Measurements from ENCODE around the gene HES7. TPM values are rescaled to one million over a fixed set of nuclear protein-coding genes. Genes with fewer than 3 reads are reported as not detected.
A peak's percentile ranks its signal among the peaks of the same experiment; 100 is the strongest.

The HES7 gene
- total RNA-seq, 1 donor from 2014 or later: under 0.01 TPM

GRCh38 chr17:8124350-8125153, 646 bp upstream of the HES7 start:
- no peak overlapping the region for H3K27ac ChIP-seq (ENCODE audit: low read depth, low read length)
- peaks cover 59 to 65% (median 61%) of the 10 kb centered on the region in 3 donors for H3K4me1 ChIP-seq (ENCODE audit: control insufficient read depth in 3 of 3, insufficient read depth in 3 of 3, low read length in 3 of 3)
- H3K4me3 ChIP-seq (ENCODE audit: low read length in 3 of 3): peak overlapping the region; percentile 58 to 79 (median 67)
- H3K36me3 ChIP-seq (ENCODE audit: control insufficient read depth in 3 of 3, insufficient read depth in 3 of 3, low read length in 3 of 3): no peaks in the 10 kb centered on the region
- H3K9ac ChIP-seq (ENCODE audit: low read depth in 1 of 3, low read length in 3 of 3): peak overlapping the region in 2 of 3 donors; percentile 6 to 40
- peaks cover 4 to 39% (median 32%) of the 10 kb centered on the region in 3 donors for H3K27me3 ChIP-seq (ENCODE audit: control insufficient read depth in 3 of 3, insufficient read depth in 3 of 3, low read length in 3 of 3)
- H3K9me3 ChIP-seq (ENCODE audit: control insufficient read depth in 3 of 3, low read length in 3 of 3): no peaks in the 10 kb centered on the region

GRCh38 chr17:8122924-8123694, 797 bp downstream of the HES7 start:
- no peaks in the 10 kb centered on the region for H3K36me3 ChIP-seq (ENCODE audit: control insufficient read depth in 3 of 3, insufficient read depth in 3 of 3, low read length in 3 of 3)
- H3K4me1 ChIP-seq (ENCODE audit: control insufficient read depth in 3 of 3, insufficient read depth in 3 of 3, low read length in 3 of 3): peaks cover 64 to 74% (median 67%) of the 10 kb centered on the region in 3 donors
- H3K27ac ChIP-seq (ENCODE audit: low read depth, low read length): no peak overlapping the region
- H3K4me3 ChIP-seq (ENCODE audit: low read length in 3 of 3): peak overlapping the region; percentile 67 to 79 (median 67)
- no peaks in the 10 kb centered on the region for H3K9me3 ChIP-seq (ENCODE audit: control insufficient read depth in 3 of 3, low read length in 3 of 3)
- peak overlapping the region; percentile 45 to 70 (median 63) for H3K9ac ChIP-seq (ENCODE audit: low read depth in 1 of 3, low read length in 3 of 3)
- H3K27me3 ChIP-seq (ENCODE audit: control insufficient read depth in 3 of 3, insufficient read depth in 3 of 3, low read length in 3 of 3): peaks cover 4 to 43% (median 32%) of the 10 kb centered on the region in 3 donors

GRCh38 chr17:8122422-8122923, 1.4 kb downstream of the HES7 start:
- Histone ChIP-seq H3K27ac (ENCODE audit: low read depth, low read length) (no peak overlapping the region), H3K9ac (ENCODE audit: low read depth in 1 of 3, low read length in 3 of 3) (peak overlapping the region; percentile 33 to 70 (median 45)), H3K4me3 (ENCODE audit: low read length in 3 of 3) (peak overlapping the region; percentile 67 to 79 (median 67)), H3K4me1 (ENCODE audit: control insufficient read depth in 3 of 3, insufficient read depth in 3 of 3, low read length in 3 of 3) (peaks cover 70 to 80% (median 73%) of the 10 kb centered on the region in 3 donors), H3K36me3 (ENCODE audit: control insufficient read depth in 3 of 3, insufficient read depth in 3 of 3, low read length in 3 of 3) (no peaks in the 10 kb centered on the region), H3K27me3 (ENCODE audit: control insufficient read depth in 3 of 3, insufficient read depth in 3 of 3, low read length in 3 of 3) (peaks cover 8 to 48% (median 32%) of the 10 kb centered on the region in 3 donors), H3K9me3 (ENCODE audit: control insufficient read depth in 3 of 3, low read length in 3 of 3) (no peaks in the 10 kb centered on the region)

- peaks cover 66 to 76% (median 70%) of the 10 kb centered on the region in 3 donors for H3K4me1 ChIP-seq (ENCODE audit: control insufficient read depth in 3 of 3, insufficient read depth in 3 of 3, low read length in 3 of 3)
- peak overlapping the region; percentile 67 to 79 (median 67) for H3K4me3 ChIP-seq (ENCODE audit: low read length in 3 of 3)
- H3K27ac ChIP-seq (ENCODE audit: low read depth, low read length): no peak overlapping the region
- no peaks in the 10 kb centered on the region for H3K9me3 ChIP-seq (ENCODE audit: control insufficient read depth in 3 of 3, low read length in 3 of 3)
- H3K36me3 ChIP-seq (ENCODE audit: control insufficient read depth in 3 of 3, insufficient read depth in 3 of 3, low read length in 3 of 3): no peaks in the 10 kb centered on the region
- peak overlapping the region in 1 of 3 donors; percentile 70 for H3K9ac ChIP-seq (ENCODE audit: low read depth in 1 of 3, low read length in 3 of 3)
- H3K27me3 ChIP-seq (ENCODE audit: control insufficient read depth in 3 of 3, insufficient read depth in 3 of 3, low read length in 3 of 3): peaks cover 10 to 51% (median 32%) of the 10 kb centered on the region in 3 donors
Observed at GRCh38 chr17:8121681-8122421, 2.1 kb downstream of the HES7 start.

- Histone ChIP-seq H3K27ac (ENCODE audit: low read depth, low read length) (no peak overlapping the region), H3K9me3 (ENCODE audit: control insufficient read depth in 3 of 3, low read length in 3 of 3) (no peaks in the 10 kb centered on the region), H3K4me3 (ENCODE audit: low read length in 3 of 3) (peak overlapping the region; percentile 62 to 79 (median 67)), H3K36me3 (ENCODE audit: control insufficient read depth in 3 of 3, insufficient read depth in 3 of 3, low read length in 3 of 3) (no peaks in the 10 kb centered on the region), H3K27me3 (ENCODE audit: control insufficient read depth in 3 of 3, insufficient read depth in 3 of 3, low read length in 3 of 3) (peaks cover 15 to 56% (median 37%) of the 10 kb centered on the region in 3 donors), H3K4me1 (ENCODE audit: control insufficient read depth in 3 of 3, insufficient read depth in 3 of 3, low read length in 3 of 3) (peaks cover 63 to 75% (median 67%) of the 10 kb centered on the region in 3 donors), H3K9ac (ENCODE audit: low read depth in 1 of 3, low read length in 3 of 3) (peak overlapping the region in 1 of 3 donors; percentile 48)
Observed at GRCh38 chr17:8121407-8121680, 2.6 kb downstream of the HES7 start.

- H3K27me3 ChIP-seq (ENCODE audit: control insufficient read depth in 3 of 3, insufficient read depth in 3 of 3, low read length in 3 of 3): peaks cover 21 to 57% (median 42%) of the 10 kb centered on the region in 3 donors
- H3K9ac ChIP-seq (ENCODE audit: low read depth in 1 of 3, low read length in 3 of 3): peak overlapping the region in 1 of 3 donors; percentile 48
- H3K9me3 ChIP-seq (ENCODE audit: control insufficient read depth in 3 of 3, low read length in 3 of 3): no peaks in the 10 kb centered on the region
- no peak overlapping the region for H3K27ac ChIP-seq (ENCODE audit: low read depth, low read length)
- peaks cover 57 to 70% (median 62%) of the 10 kb centered on the region in 3 donors for H3K4me1 ChIP-seq (ENCODE audit: control insufficient read depth in 3 of 3, insufficient read depth in 3 of 3, low read length in 3 of 3)
- peak overlapping the region; percentile 56 to 63 (median 62) for H3K4me3 ChIP-seq (ENCODE audit: low read length in 3 of 3)
- no peaks in the 10 kb centered on the region for H3K36me3 ChIP-seq (ENCODE audit: control insufficient read depth in 3 of 3, insufficient read depth in 3 of 3, low read length in 3 of 3)
Observed at GRCh38 chr17:8120520-8121406, 3.1 kb downstream of the HES7 start.

- peak overlapping the region; percentile 55 for H3K27ac ChIP-seq (ENCODE audit: low read depth, low read length)
- peak overlapping the region; percentile 71 to 79 (median 75) for H3K9ac ChIP-seq (ENCODE audit: low read depth in 1 of 3, low read length in 3 of 3)
- no peaks in the 10 kb centered on the region for H3K36me3 ChIP-seq (ENCODE audit: control insufficient read depth in 3 of 3, insufficient read depth in 3 of 3, low read length in 3 of 3)
- H3K4me3 ChIP-seq (ENCODE audit: low read length in 3 of 3): peak overlapping the region; percentile 78 to 87 (median 80)
- H3K27me3 ChIP-seq (ENCODE audit: control insufficient read depth in 3 of 3, insufficient read depth in 3 of 3, low read length in 3 of 3): peaks cover 23 to 58% (median 44%) of the 10 kb centered on the region in 3 donors
- H3K9me3 ChIP-seq (ENCODE audit: control insufficient read depth in 3 of 3, low read length in 3 of 3): no peaks in the 10 kb centered on the region
- H3K4me1 ChIP-seq (ENCODE audit: control insufficient read depth in 3 of 3, insufficient read depth in 3 of 3, low read length in 3 of 3): peaks cover 51 to 61% (median 56%) of the 10 kb centered on the region in 3 donors
Observed at GRCh38 chr17:8119581-8120519, 4.1 kb downstream of the HES7 start.

- H3K4me3 ChIP-seq (ENCODE audit: low read length in 3 of 3): peak overlapping the region; percentile 78 to 87 (median 80)
- peak overlapping the region; percentile 55 for H3K27ac ChIP-seq (ENCODE audit: low read depth, low read length)
- H3K4me1 ChIP-seq (ENCODE audit: control insufficient read depth in 3 of 3, insufficient read depth in 3 of 3, low read length in 3 of 3): peaks cover 42 to 52% (median 47%) of the 10 kb centered on the region in 3 donors
- no peaks in the 10 kb centered on the region for H3K36me3 ChIP-seq (ENCODE audit: control insufficient read depth in 3 of 3, insufficient read depth in 3 of 3, low read length in 3 of 3)
- no peaks in the 10 kb centered on the region for H3K9me3 ChIP-seq (ENCODE audit: control insufficient read depth in 3 of 3, low read length in 3 of 3)
- H3K9ac ChIP-seq (ENCODE audit: low read depth in 1 of 3, low read length in 3 of 3): peak overlapping the region; percentile 71 to 79 (median 75)
- H3K27me3 ChIP-seq (ENCODE audit: control insufficient read depth in 3 of 3, insufficient read depth in 3 of 3, low read length in 3 of 3): peaks cover 32 to 58% (median 37%) of the 10 kb centered on the region in 3 donors
Observed at GRCh38 chr17:8118769-8119580, 4.9 kb downstream of the HES7 start.
